ENCODE measurements around the gene DCLK3. TPM values are rescaled to one million over a fixed set of nuclear protein-coding genes. Genes with fewer than 3 reads are reported as not detected.

DCLK3 gene
- total RNA-seq, 1 experiment from 2014 or later = 1.4 TPM

DNA sequence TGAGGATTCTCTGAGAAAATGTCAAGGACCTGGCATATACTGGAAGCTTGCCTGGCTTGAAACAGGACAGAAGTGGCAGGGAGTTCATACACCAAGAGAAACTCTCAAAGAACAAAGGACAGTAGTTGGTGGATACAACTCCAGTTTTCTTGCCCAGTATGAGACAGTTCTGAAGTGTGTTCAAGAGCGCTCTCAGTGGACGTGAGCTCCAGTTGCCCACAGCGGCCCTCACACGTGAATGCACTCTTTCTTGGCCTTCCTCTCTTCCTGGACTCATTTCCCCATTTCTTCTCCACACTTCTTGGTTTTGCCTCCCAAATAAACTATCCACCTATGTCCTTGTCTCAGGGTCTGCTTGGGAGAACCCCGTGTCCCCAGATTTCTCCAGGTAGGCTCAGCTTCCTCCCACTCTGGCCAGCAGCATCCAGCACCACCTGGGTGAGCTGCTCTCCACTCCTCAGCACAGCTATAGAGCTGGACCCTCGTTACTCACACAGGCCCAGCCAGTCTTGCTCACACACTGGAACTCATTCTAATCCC lies 54.5 kb downstream of the DCLK3 start:
- H2BK120ac ChIP-seq (ENCODE audit: low read depth, low read length, poor library complexity, severe bottlenecking) = no peak overlapping the region
- H3K36me3 Mint-ChIP-seq (ENCODE audit: insufficient read depth in 1 of 3, low read depth in 3 of 3) = no peaks in the 10 kb centered on the region
- WGBS (ENCODE audit: extremely low coverage, insufficient read length, low lambda C conversion rate) = no CpG with 5 or more reads among the region's 6 CpGs

More for the DNA sequence above, 54.5 kb downstream of the DCLK3 start:
- Histone ChIP-seq H4K91ac (ENCODE audit: insufficient read length, low read depth, low read length) (no peak overlapping the region), H4K5ac (ENCODE audit: insufficient read length, low read depth, low read length) (no peak overlapping the region), H3T11ph (ENCODE audit: low read length) (no peak overlapping the region), H2AFZ (ENCODE audit: low read length) (no peak overlapping the region), H3K9ac (ENCODE audit: extremely low read depth, insufficient read length, low read length) (no peak overlapping the region), H3K4ac (ENCODE audit: low read depth, low read length) (no peak overlapping the region), H3K4me1 (ENCODE audit: insufficient read depth, low read length) (no peaks in the 10 kb centered on the region), H3K23ac (ENCODE audit: insufficient read length, low read depth, low read length) (no peak overlapping the region), H3K79me1 (ENCODE audit: insufficient read depth, low read depth, low read length, poor library complexity, severe bottlenecking) (no peaks in the 10 kb centered on the region), H3K23me2 (ENCODE audit: insufficient read length, low read depth, low read length, poor library complexity, severe bottlenecking) (no peaks in the 10 kb centered on the region), H3K27ac (ENCODE audit: insufficient read length, low read depth, low read length) (no peak overlapping the region), H4K8ac (replicated peaks; ENCODE audit: insufficient read length, low read depth, low read length) (no peak overlapping the region), H3K79me2 (ENCODE audit: insufficient read depth, low read length) (no peaks in the 10 kb centered on the region), H4K20me1 (ENCODE audit: control insufficient read depth, insufficient read depth, insufficient read length) (no peaks in the 10 kb centered on the region), H3K18ac (ENCODE audit: insufficient read length, low read depth, low read length) (no peak overlapping the region), H3K4me2 (ENCODE audit: insufficient read depth, insufficient read length, low read length) (no peak overlapping the region), H2BK20ac (ENCODE audit: low read depth, low read length, poor library complexity, severe bottlenecking) (no peak overlapping the region), H3K9me3 (ENCODE audit: control insufficient read depth, low read depth, low read length) (no peaks in the 10 kb centered on the region), H2BK15ac (ENCODE audit: low read depth, low read length) (no peak overlapping the region), H3K27me3 (ENCODE audit: insufficient read depth, low read length) (no peaks in the 10 kb centered on the region), H2BK12ac (ENCODE audit: insufficient read length, low read depth, low read length) (no peak overlapping the region), H2BK5ac (ENCODE audit: insufficient read length, low read length) (no peak overlapping the region), H3K14ac (ENCODE audit: insufficient read depth, low read length) (no peak overlapping the region), H3K56ac (ENCODE audit: insufficient read length, low read depth, low read length) (no peak overlapping the region), H2AK5ac (ENCODE audit: insufficient read length, low read length) (no peak overlapping the region)
- Mint-ChIP-seq H3K27ac (no peak overlapping the region), H3K4me3 (no peak overlapping the region), H3K4me1 (peaks cover 2 to 4% of the 10 kb centered on the region in 2 experiments; a peak in 1 of 4 replicates), H3K27me3 (ENCODE audit: low read depth) (no peaks in the 10 kb centered on the region; the same call in none of the 2 replicates), H3K9me3 (no peaks in the 10 kb centered on the region)
- TF ChIP-seq, protein P1, sequence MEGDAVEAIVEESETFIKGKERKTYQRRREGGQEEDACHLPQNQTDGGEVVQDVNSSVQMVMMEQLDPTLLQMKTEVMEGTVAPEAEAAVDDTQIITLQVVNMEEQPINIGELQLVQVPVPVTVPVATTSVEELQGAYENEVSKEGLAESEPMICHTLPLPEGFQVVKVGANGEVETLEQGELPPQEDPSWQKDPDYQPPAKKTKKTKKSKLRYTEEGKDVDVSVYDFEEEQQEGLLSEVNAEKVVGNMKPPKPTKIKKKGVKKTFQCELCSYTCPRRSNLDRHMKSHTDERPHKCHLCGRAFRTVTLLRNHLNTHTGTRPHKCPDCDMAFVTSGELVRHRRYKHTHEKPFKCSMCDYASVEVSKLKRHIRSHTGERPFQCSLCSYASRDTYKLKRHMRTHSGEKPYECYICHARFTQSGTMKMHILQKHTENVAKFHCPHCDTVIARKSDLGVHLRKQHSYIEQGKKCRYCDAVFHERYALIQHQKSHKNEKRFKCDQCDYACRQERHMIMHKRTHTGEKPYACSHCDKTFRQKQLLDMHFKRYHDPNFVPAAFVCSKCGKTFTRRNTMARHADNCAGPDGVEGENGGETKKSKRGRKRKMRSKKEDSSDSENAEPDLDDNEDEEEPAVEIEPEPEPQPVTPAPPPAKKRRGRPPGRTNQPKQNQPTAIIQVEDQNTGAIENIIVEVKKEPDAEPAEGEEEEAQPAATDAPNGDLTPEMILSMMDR (conservative IDR thresholded peaks at IDR 0.05) = no peak
- DNase-seq = no peak

Measured in H9 (cell line).